ENCODE results near the gene KIAA0319L. TPM values are rescaled to one million over a fixed set of nuclear protein-coding genes. Genes with fewer than 3 reads are reported as not detected.

KIAA0319L gene
- total and polyA plus RNA-seq, 2 experiments from 2014 or later: 56.7 to 77.3 TPM

GRCh38 chr1:35461966-35462651, 95.1 kb downstream of the KIAA0319L start:
- Histone ChIP-seq H3K4me3 (no peak overlapping the region), H3K9me3 (ENCODE audit: low read depth) (no peaks in the 10 kb centered on the region), H3K36me3 (peaks cover 15% of the 10 kb centered on the region), H3K27ac (no peak overlapping the region), H3K27me3 (no peaks in the 10 kb centered on the region), H3K4me1 (ENCODE audit: low read depth) (no peaks in the 10 kb centered on the region)
- DNase-seq (ENCODE audit: low read depth in 1 of 2, low spot score in 1 of 2): no peak
- TF ChIP-seq CTCF (IDR thresholded peaks at IDR 0.05; ENCODE audit: low read depth, low read length): no peak

GRCh38 chr1:35460796-35461195, 96.4 kb downstream of the KIAA0319L start:
- Histone ChIP-seq H3K27me3 (no peaks in the 10 kb centered on the region), H3K4me3 (no peak overlapping the region), H3K4me1 (ENCODE audit: low read depth) (no peaks in the 10 kb centered on the region), H3K27ac (no peak overlapping the region), H3K9me3 (ENCODE audit: low read depth) (no peaks in the 10 kb centered on the region), H3K36me3 (peaks cover 11% of the 10 kb centered on the region)
- DNase-seq (ENCODE audit: low read depth in 1 of 2, low spot score in 1 of 2): no peak
- no peak for TF ChIP-seq CTCF (IDR thresholded peaks at IDR 0.05; ENCODE audit: low read depth, low read length)

- H3K4me1 ChIP-seq (ENCODE audit: low read depth): no peaks in the 10 kb centered on the region
- H3K27me3 ChIP-seq: no peaks in the 10 kb centered on the region
- peak in 1 of 2 donors; percentile 83 for DNase-seq (ENCODE audit: low read depth in 1 of 2, low spot score in 1 of 2)
- no peak overlapping the region for H3K4me3 ChIP-seq
- no peaks in the 10 kb centered on the region for H3K9me3 ChIP-seq (ENCODE audit: low read depth)
- peaks cover 21% of the 10 kb centered on the region for H3K36me3 ChIP-seq
- H3K27ac ChIP-seq: no peak overlapping the region
- TF ChIP-seq CTCF (IDR thresholded peaks at IDR 0.05; ENCODE audit: low read depth, low read length): peak; percentile 40
These were observed 102.6 kb downstream of the KIAA0319L start for GRCh38 chr1:35454616-35455015.

GRCh38 chr1:35454176-35454575, 103.0 kb downstream of the KIAA0319L start:
- TF ChIP-seq CTCF (IDR thresholded peaks at IDR 0.05; ENCODE audit: low read depth, low read length): no peak
- no peaks in the 10 kb centered on the region for H3K4me1 ChIP-seq (ENCODE audit: low read depth)
- H3K27me3 ChIP-seq: no peaks in the 10 kb centered on the region
- no peak for DNase-seq (ENCODE audit: low read depth in 1 of 2, low spot score in 1 of 2)
- no peaks in the 10 kb centered on the region for H3K9me3 ChIP-seq (ENCODE audit: low read depth)
- H3K27ac ChIP-seq: no peak overlapping the region
- H3K36me3 ChIP-seq: peaks cover 25% of the 10 kb centered on the region
- no peak overlapping the region for H3K4me3 ChIP-seq

- H3K4me1 ChIP-seq (ENCODE audit: low read depth): no peaks in the 10 kb centered on the region
- no peak for DNase-seq (ENCODE audit: low read depth in 1 of 2, low spot score in 1 of 2)
- H3K36me3 ChIP-seq: peaks cover 36% of the 10 kb centered on the region
- no peak overlapping the region for H3K4me3 ChIP-seq
- TF ChIP-seq CTCF (IDR thresholded peaks at IDR 0.05; ENCODE audit: low read depth, low read length): no peak
- no peaks in the 10 kb centered on the region for H3K9me3 ChIP-seq (ENCODE audit: low read depth)
- no peak overlapping the region for H3K27ac ChIP-seq
- no peaks in the 10 kb centered on the region for H3K27me3 ChIP-seq
These were observed 104.2 kb downstream of the KIAA0319L start for GRCh38 chr1:35453031-35453430.
